ENCODE data around the gene MPZL1.

DNA sequence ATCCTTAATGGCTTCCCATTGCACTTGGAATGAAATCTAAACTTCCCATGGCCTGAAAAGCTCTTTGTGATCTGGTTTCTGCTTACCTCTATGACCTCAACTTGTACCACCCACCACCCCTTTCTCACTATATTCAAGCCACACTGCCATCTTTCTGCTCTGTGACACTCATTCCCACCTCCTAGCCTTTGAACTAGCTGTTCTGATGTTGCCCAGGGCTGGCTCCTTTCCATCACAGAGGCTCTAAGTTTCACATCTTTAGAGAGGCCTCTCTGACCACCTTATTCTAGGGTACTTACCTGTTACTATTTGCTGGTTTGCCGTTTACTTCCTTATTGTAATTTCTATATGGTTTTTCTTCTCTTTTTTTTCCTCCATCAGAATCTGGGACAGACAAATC lies 4.2 kb downstream of the MPZL1 start:
- no peak for TF ChIP-seq CTCF (IDR thresholded peaks at IDR 0.05)
- no peak for TF ChIP-seq POLR2AphosphoS5 (IDR thresholded peaks at IDR 0.05; ENCODE audit: insufficient read depth in 1 of 2, low read depth in 1 of 2)

All from vagina (tissue), 2 donors.